Dermis microvascular lymphatic vessel endothelial cell (primary cell): ENCODE results near the gene AGT. TPM values are rescaled to one million over a fixed set of nuclear protein-coding genes. Genes with fewer than 3 reads are reported as not detected.

Experiments
- total RNA-seq: library from RNA; depleted of rRNA; stranded (reverse); fragments of >200 nt; gene quantifications from 2 replicates; pipeline ENCODE4 v1.2.1, GENCODE V29; 2014

AGT gene
- total RNA-seq, 1 donor from 2014 or later: not detected

Other genes with a start within 250 kb of the AGT start
- gene COG2, start 71.6 kb downstream of the AGT start, total RNA-seq: 12.2 and 12.8 TPM in 2 replicates
- gene CAPN9, start 33.3 kb upstream of the AGT start, total RNA-seq: under 0.01 TPM in 1 of 2 replicates, not detected in the other
- 17.1 and 17.8 TPM in 2 replicates for gene C1orf198, start 154.4 kb upstream of the AGT start, total RNA-seq